ENCODE results near the gene NUMB.
A peak's percentile ranks its signal among the peaks of the same experiment; 100 is the strongest.
"Not testable (repeated sequence)": the region's sequence is repeated elsewhere in the genome, so short reads cannot be mapped to it uniquely, and the experiment has no call there.

NUMB gene

GRCh38 chr14:73465823-73466532, 7.6 kb upstream of the NUMB start:
- peak; percentile 68 to 87 (median 80) for DNase-seq

DNA sequence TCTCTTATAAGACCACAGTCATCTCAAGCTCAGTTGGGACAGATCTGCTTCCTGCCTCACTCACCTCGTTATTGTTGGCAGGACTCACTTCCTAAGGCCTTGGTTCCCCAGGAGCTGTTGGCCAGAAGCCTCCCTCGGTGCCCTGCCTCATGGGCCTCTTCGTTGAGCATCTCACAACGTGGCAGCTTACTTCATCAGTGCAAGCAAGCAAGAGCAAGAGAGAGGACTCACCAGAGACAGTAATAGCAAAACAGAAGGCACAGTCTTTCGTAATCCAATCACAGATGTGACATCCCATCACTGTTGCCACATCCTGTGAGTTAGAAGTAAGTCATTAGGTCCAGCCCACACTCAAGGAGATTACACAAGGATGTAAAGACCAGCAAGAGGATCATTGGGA, 5.1 kb upstream of the NUMB start:
- peak; percentile 89 to 99 (median 96) for DNase-seq

DNA sequence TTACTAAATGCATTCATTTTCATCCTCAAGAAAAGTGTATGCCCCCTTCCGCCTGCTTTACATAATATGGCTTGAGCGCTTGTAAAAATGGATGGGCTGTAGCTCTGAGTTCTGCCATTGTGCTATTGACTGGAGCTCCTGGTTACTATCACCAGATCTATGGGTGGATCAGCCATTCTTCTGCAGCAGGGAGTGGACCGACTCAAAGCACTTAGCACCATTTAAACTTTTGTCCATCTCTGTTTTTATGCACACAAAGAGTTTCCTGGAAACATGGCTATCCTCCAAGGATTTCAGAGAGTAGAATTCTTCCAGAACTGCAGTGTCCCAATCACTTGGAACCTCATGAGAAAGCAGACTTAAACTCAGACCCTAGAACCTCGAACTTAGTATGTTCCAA, 4.5 kb upstream of the NUMB start:
- peak in 1 of 4 experiments; percentile 24 for DNase-seq

DNA sequence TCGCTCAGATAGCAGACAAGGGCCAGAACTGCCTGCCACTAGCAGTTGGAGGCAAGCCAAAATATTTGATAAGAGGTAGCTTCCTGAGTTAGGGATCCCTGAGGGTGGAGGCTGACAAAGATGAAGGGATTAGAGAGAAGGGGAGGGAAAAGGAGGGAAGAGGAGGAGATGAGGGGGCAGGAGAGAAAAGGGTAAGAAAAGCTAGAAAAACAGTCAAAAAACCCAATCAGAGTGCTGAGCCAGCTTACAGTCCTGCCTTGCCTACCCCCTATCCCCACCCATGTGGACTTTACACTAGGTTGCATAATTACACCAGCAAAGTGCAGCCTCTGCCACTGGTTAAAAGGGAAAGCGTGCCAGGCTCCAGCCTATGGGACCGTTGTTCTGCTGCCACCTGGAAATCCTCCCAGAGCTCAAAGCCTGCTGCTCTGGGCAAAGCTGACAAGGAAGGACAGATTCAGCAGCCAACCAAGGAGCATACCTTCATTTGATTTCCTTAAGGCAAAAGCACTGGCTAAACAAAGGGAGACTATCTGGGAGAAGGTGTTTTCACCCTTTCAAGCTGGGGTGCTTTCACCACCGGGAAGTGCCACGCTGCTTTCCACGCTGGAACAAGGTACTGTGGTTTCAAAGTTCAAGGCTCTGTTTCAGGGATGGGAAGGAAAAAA, 3.8 kb upstream of the NUMB start:
- DNase-seq: peak; percentile 78 to 87 (median 80)

GRCh38 chr14:73461478-73462047, 3.2 kb upstream of the NUMB start:
- peak in 2 of 4 experiments; percentile 41 to 44 for DNase-seq

DNA sequence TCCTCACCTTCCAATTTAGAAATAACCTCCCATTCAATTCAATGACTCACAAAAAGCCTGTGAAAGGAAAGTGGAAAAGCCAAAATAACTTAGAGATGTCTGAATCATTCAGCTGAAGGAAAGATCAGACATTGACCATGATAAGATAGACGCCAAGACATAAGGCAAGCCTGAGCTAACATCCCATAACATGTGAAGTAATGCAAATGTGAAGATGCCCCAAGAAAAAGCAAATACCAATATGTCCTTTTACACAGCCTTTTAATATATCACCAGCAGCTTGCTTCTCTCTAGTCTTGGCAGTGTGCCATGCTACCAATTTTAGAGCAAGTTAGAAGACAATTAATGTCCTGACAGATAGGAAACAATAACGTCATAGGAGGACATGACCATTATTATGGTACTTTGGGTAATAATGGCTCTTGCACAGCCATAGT, 2.4 kb upstream of the NUMB start:
- DNase-seq: peak in 2 of 4 experiments; percentile 45 to 46

GRCh38 chr14:73459959-73460358, 1.6 kb upstream of the NUMB start:
- DNase-seq: no peak

DNA sequence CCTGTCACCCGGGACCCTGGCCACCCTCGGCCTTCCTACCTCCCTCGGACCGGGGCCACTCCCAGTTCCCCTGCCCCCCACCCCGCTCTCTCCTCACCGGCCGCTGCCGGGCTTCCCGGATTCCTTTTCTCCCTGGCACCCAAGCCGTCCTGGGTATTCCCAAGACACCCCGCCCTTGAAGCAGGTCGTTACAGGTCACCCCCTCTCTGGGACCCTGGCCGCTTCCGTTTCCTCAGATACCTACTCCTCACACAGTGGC, 493 bp downstream of the NUMB start:
- DNase-seq: peak in 1 of 4 experiments; percentile 41

DNA sequence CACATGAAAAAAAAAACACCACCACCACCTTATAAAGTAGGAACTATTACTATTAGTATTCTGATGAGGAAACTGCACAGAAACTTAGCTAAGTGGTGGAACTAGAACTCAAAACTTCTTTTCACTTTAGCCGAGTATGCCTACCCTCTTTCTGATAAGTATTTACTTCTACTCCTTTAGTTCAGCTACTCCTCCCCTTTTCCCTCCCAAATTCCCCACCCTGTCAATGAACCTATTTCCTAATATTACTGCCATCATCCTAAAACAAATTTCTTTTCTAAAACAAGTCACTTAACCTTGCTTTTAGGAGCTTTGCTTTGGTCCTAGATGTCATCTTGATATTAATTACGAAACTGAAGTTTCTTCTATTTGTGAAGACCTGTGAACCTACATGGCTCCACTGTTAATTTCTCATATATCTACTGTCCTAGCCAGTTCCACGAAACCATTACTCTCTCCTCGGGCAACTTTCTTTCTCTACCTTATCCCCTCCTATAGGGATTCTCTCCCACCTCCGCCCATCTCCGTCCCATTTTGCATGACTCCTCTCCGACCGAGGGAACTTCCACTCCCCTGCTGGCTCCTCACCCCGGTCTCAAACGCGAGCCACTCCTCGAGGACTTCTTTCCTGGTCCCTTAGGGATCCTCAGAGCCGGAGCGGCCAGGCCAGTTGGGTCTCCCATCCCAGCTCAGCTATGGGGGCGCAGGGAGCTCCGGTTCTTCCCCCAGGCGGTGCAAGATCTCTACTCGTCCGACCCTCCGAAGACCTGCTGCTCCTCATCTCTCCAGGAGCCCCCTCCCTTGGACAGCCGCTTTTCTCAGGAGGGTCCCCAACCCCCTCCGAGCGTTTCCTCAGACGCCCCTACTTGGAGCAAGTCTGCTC, 1.1 kb downstream of the NUMB start:
- peak; percentile 61 to 75 (median 67) for DNase-seq

- DNase-seq: no peak
Measured at GRCh38 chr14:73455294-73455693, 3.1 kb downstream of the NUMB start.

GRCh38 chr14:73452341-73453186, 5.8 kb downstream of the NUMB start:
- peak; percentile 59 to 81 (median 66) for DNase-seq

- DNase-seq: no peak
Measured at GRCh38 chr14:73443758-73444157, 14.6 kb downstream of the NUMB start.

- DNase-seq: no peak
Measured at GRCh38 chr14:73441286-73441685, 17.1 kb downstream of the NUMB start.

GRCh38 chr14:73438993-73439392, 19.4 kb downstream of the NUMB start:
- no peak for DNase-seq

- DNase-seq: no peak
Measured at GRCh38 chr14:73437206-73437605, 21.1 kb downstream of the NUMB start.

DNA sequence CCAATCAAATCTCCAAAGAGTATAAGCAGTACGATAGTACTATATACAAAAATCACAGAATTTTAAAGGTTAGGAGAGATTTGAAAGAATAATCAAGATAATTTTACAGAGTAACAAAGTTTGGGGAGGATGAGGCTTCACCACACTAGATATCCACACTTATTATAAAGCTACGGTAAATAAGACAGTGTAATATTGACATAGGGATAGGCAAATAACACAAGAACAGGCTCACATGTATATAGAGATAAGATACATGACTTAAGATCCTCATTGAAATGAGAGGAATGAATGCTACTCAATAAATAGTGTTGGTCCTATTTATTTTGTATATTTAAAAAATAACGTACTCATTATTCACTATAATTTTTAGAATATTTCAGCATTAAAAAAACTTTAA, 26.2 kb downstream of the NUMB start:
- DNase-seq: no peak

- no peak for DNase-seq
Measured at GRCh38 chr14:73428353-73428824, 30.0 kb downstream of the NUMB start.

DNA sequence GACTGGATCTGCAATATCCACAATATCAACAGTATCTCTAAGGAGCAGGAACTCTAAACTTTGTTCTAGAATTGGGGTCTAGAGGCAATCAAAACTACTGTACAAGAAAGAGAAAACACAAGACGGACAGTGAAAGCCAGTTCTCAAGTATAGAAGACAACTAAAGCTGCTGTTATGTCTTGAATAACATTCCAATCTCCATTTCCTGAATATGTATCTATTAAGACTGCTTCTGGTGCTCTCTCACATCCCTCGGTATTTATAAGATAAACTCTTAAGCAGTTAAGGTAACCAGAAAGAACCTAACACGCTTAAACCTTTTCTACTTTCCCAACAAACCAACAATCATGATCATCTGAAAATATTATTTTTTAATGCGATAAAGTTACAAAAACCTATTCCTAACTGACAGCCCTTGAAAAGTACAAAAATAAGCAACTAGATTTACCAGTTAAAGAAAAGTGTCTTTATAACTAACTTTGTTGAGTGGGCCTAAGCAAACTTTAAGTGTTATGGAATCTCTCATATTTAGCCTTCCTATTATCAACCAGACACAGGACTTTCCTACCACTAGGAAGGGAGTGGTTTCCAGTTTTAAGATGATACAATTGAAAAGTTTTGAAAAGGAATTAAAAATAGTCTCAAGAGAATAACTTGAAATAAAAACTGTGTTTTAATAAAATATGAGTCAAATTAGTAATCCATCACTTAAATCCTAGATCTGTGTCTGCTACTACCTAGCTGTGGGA, 30.7 kb downstream of the NUMB start:
- DNase-seq: no peak

- peak; percentile 29 to 70 (median 64) for DNase-seq
Measured at GRCh38 chr14:73426877-73427276, 31.5 kb downstream of the NUMB start.

DNA sequence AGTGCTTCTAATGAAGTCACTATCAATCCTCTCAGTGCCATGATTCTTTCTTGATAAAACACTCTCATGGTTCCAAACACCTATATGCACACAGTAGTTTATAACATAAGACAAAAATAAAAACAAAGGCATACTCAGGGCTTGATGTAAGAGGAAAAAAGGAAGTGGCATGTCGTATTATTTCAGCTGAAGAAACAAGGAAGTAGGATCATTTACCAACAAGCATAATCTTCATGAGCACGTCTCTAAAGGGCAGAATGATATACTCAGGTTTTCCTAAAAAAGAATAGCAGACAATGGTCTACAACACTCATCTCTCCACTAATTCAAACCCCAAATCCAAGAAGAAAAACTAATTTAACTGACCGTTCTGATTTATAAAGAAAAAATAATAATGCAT, 33.9 kb downstream of the NUMB start:
- peak; percentile 22 to 79 (median 53) for DNase-seq

DNA sequence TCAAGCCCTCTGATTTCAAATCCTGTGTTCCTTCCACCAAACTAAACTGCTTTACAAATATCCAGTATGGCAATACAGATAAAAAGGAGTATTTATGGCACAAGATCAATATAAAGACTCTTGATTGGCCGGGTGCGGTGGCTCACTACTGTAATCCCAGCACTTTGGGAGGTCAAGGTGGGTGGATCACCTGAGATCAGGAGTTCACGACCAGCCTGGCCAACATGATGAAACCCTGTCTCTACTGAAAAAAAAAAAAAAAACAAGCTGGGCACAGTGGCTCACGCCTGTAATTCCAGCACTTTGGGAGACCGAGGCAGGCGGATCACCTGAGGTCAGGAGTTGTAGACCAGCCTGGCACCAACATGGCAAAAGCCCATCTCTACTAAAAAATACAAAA, 35.3 kb downstream of the NUMB start:
- not testable (repeated sequence) for DNase-seq
